ENCODE results near the gene TMEM9B. TPM values are rescaled to one million over a fixed set of nuclear protein-coding genes. Genes with fewer than 3 reads are reported as not detected.
"Not testable (repeated sequence)": the region's sequence is repeated elsewhere in the genome, so short reads cannot be mapped to it uniquely, and the experiment has no call there.

The TMEM9B gene
- total RNA-seq, 1 experiment from 2014 or later = 13.6 TPM

DNA sequence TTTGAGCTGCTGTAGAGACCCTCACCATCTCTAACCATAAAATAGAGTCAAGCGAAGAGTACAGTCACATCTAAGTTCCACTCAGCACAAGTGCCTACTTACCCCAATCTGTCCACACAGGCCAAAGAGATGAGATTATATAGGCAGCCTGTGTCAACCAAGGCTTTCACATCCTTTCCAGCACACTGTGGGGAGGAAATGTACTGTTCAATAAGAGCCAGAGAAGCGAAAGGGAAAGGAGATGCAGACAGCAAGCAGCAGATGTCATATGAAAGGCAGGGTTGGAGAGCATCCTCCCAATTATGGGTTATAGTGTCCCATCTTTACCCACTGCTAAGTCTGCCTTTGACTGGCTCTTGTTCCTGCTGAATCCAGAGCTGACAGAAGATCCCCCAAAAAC lies 23.2 kb upstream of the TMEM9B start:
- H2BK5ac ChIP-seq (ENCODE audit: insufficient read length, low read length) = no peak overlapping the region
- H2BK120ac ChIP-seq (ENCODE audit: low read depth, low read length, poor library complexity, severe bottlenecking) = no peak overlapping the region
- Mint-ChIP-seq H3K9me3 (no peaks in the 10 kb centered on the region; a peak in 1 of 5 replicates), H3K27ac (no peak overlapping the region), H3K36me3 (ENCODE audit: insufficient read depth in 1 of 3, low read depth in 3 of 3) (no peaks in the 10 kb centered on the region), H3K4me3 (no peak overlapping the region), H3K27me3 (ENCODE audit: low read depth) (peaks cover 3% of the 10 kb centered on the region; the same call in 1 of the 2 replicates), H3K4me1 (peaks cover 6 to 8% of the 10 kb centered on the region in 2 experiments; a peak in 2 of 4 replicates)
- H3K18ac ChIP-seq (ENCODE audit: insufficient read length, low read depth, low read length) = no peak overlapping the region
- H4K20me1 ChIP-seq (ENCODE audit: control insufficient read depth, insufficient read depth, insufficient read length) = no peaks in the 10 kb centered on the region
- H3K79me2 ChIP-seq (ENCODE audit: insufficient read depth, low read length) = no peaks in the 10 kb centered on the region
- H3K27ac ChIP-seq (ENCODE audit: insufficient read length, low read depth, low read length) = no peak overlapping the region
- no peak overlapping the region for H3K23ac ChIP-seq (ENCODE audit: insufficient read length, low read depth, low read length)
- H3K14ac ChIP-seq (ENCODE audit: insufficient read depth, low read length) = no peak overlapping the region
- no peak overlapping the region for H3K4me2 ChIP-seq (ENCODE audit: insufficient read depth, insufficient read length, low read length)
- no peak overlapping the region for H3K9ac ChIP-seq (ENCODE audit: extremely low read depth, insufficient read length, low read length)
- no peaks in the 10 kb centered on the region for H3K27me3 ChIP-seq (ENCODE audit: insufficient read depth, low read length)
- no CpG with 5 or more reads among the region's 2 CpGs for WGBS (ENCODE audit: extremely low coverage, insufficient read length, low lambda C conversion rate)
- no peak overlapping the region for H2BK20ac ChIP-seq (ENCODE audit: low read depth, low read length, poor library complexity, severe bottlenecking)
- H2AFZ ChIP-seq (ENCODE audit: low read length) = no peak overlapping the region
- H3K56ac ChIP-seq (ENCODE audit: insufficient read length, low read depth, low read length) = no peak overlapping the region
- H4K8ac ChIP-seq (replicated peaks; ENCODE audit: insufficient read length, low read depth, low read length) = no peak overlapping the region
- H3K4me1 ChIP-seq (ENCODE audit: insufficient read depth, low read length) = peaks cover 4% of the 10 kb centered on the region; the same call in 1 of the 2 replicates
- no peak overlapping the region for H2BK12ac ChIP-seq (ENCODE audit: insufficient read length, low read depth, low read length)
- DNase-seq = no peak
- H3T11ph ChIP-seq (ENCODE audit: low read length) = no peak overlapping the region
- H3K23me2 ChIP-seq (ENCODE audit: insufficient read length, low read depth, low read length, poor library complexity, severe bottlenecking) = no peaks in the 10 kb centered on the region
- H3K9me3 ChIP-seq (ENCODE audit: control insufficient read depth, low read depth, low read length) = no peaks in the 10 kb centered on the region
- no peak overlapping the region for H2BK15ac ChIP-seq (ENCODE audit: low read depth, low read length)
- no peak overlapping the region for H2AK5ac ChIP-seq (ENCODE audit: insufficient read length, low read length)
- no peak overlapping the region for H3K4ac ChIP-seq (ENCODE audit: low read depth, low read length)
- no peaks in the 10 kb centered on the region for H3K79me1 ChIP-seq (ENCODE audit: insufficient read depth, low read depth, low read length, poor library complexity, severe bottlenecking)
- TF ChIP-seq, protein P1, sequence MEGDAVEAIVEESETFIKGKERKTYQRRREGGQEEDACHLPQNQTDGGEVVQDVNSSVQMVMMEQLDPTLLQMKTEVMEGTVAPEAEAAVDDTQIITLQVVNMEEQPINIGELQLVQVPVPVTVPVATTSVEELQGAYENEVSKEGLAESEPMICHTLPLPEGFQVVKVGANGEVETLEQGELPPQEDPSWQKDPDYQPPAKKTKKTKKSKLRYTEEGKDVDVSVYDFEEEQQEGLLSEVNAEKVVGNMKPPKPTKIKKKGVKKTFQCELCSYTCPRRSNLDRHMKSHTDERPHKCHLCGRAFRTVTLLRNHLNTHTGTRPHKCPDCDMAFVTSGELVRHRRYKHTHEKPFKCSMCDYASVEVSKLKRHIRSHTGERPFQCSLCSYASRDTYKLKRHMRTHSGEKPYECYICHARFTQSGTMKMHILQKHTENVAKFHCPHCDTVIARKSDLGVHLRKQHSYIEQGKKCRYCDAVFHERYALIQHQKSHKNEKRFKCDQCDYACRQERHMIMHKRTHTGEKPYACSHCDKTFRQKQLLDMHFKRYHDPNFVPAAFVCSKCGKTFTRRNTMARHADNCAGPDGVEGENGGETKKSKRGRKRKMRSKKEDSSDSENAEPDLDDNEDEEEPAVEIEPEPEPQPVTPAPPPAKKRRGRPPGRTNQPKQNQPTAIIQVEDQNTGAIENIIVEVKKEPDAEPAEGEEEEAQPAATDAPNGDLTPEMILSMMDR (conservative IDR thresholded peaks at IDR 0.05) = no peak
- H4K5ac ChIP-seq (ENCODE audit: insufficient read length, low read depth, low read length) = no peak overlapping the region
- H4K91ac ChIP-seq (ENCODE audit: insufficient read length, low read depth, low read length) = no peak overlapping the region

- no CpG with 5 or more reads among the region's 6 CpGs for WGBS (ENCODE audit: extremely low coverage, insufficient read length, low lambda C conversion rate)
- not testable (repeated sequence) for H3K36me3 Mint-ChIP-seq (ENCODE audit: insufficient read depth in 1 of 3, low read depth in 3 of 3); H3K4me2 ChIP-seq (ENCODE audit: insufficient read depth, insufficient read length, low read length); H3K4me3 Mint-ChIP-seq; H3K23me2 ChIP-seq (ENCODE audit: insufficient read length, low read depth, low read length, poor library complexity, severe bottlenecking); H2AK5ac ChIP-seq (ENCODE audit: insufficient read length, low read length); H2BK12ac ChIP-seq (ENCODE audit: insufficient read length, low read depth, low read length); H3K56ac ChIP-seq (ENCODE audit: insufficient read length, low read depth, low read length); H3T11ph ChIP-seq (ENCODE audit: low read length); H3K79me2 ChIP-seq (ENCODE audit: insufficient read depth, low read length); H2BK5ac ChIP-seq (ENCODE audit: insufficient read length, low read length); H3K9me3 Mint-ChIP-seq; H4K5ac ChIP-seq (ENCODE audit: insufficient read length, low read depth, low read length); H3K27me3 ChIP-seq (ENCODE audit: insufficient read depth, low read length); H3K79me1 ChIP-seq (ENCODE audit: insufficient read depth, low read depth, low read length, poor library complexity, severe bottlenecking); H2BK120ac ChIP-seq (ENCODE audit: low read depth, low read length, poor library complexity, severe bottlenecking); H3K27ac Mint-ChIP-seq; H2BK15ac ChIP-seq (ENCODE audit: low read depth, low read length); H3K4me1 ChIP-seq (ENCODE audit: insufficient read depth, low read length); H3K4me1 Mint-ChIP-seq; H3K9me3 ChIP-seq (ENCODE audit: control insufficient read depth, low read depth, low read length); H3K23ac ChIP-seq (ENCODE audit: insufficient read length, low read depth, low read length); H4K8ac ChIP-seq (replicated peaks; ENCODE audit: insufficient read length, low read depth, low read length); H2AFZ ChIP-seq (ENCODE audit: low read length); DNase-seq; H4K91ac ChIP-seq (ENCODE audit: insufficient read length, low read depth, low read length); H2BK20ac ChIP-seq (ENCODE audit: low read depth, low read length, poor library complexity, severe bottlenecking); H3K18ac ChIP-seq (ENCODE audit: insufficient read length, low read depth, low read length); H3K27ac ChIP-seq (ENCODE audit: insufficient read length, low read depth, low read length); H3K27me3 Mint-ChIP-seq (ENCODE audit: low read depth); H4K20me1 ChIP-seq (ENCODE audit: control insufficient read depth, insufficient read depth, insufficient read length); H3K14ac ChIP-seq (ENCODE audit: insufficient read depth, low read length); H3K4ac ChIP-seq (ENCODE audit: low read depth, low read length); H3K9ac ChIP-seq (ENCODE audit: extremely low read depth, insufficient read length, low read length)
Measured at GRCh38 chr11:8986772-8987171, 22.5 kb upstream of the TMEM9B start.

Data from H9 (cell line).